ENCODE data around the gene SF3B2. TPM values are rescaled to one million over a fixed set of nuclear protein-coding genes. Genes with fewer than 3 reads are reported as not detected.

The SF3B2 gene
- total RNA-seq, 1 experiment from 2014 or later, result 300 TPM

DNA sequence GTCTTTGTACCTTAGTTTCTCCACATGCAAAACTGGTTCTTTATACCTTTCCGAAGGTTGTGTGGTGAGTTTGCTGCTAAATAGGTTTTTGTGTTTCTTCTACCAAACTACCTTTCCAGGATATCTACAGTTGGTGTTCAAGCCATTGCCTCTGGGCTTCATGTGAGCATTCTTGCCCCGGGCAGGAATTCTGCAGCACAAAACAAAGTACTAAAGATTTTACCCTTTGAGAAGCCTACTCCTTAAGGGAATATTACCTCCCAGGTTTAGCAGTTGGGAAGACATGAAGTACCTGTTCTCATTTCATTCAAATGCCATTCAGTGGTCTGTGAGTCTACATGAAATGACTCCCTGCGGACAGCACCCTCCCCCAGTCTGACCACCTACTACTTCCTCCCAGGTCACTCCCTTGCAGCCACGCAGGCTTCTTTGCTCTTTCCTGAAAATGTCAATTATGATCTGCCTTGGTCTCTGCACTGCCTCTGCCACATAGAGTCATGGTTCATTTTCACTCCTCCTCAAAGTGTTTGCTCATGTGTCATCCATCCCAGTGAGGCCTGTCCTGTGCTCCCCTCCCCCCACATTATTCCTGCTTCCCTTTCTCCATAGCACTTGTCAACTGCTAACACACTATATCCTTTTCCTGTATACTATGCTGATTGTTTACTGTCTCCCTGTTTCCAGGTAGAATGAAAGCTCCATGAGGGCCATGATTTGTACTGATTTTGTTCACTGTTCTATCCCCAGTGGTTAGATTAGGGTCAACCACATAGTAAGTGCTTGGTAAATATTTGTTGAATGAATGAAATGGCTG, 54.8 kb downstream of the SF3B2 start:
- Histone ChIP-seq H3K9me2 (ENCODE audit: insufficient read depth) (no peaks in the 10 kb centered on the region), H4K20me1 (ENCODE audit: insufficient read depth) (no peaks in the 10 kb centered on the region), H3K27me3 (ENCODE audit: insufficient read depth, low read length) (no peaks in the 10 kb centered on the region), H3K27ac (ENCODE audit: low read depth, low read length) (no peak overlapping the region), H3K79me2 (ENCODE audit: insufficient read depth, low read length) (0 out of 2 replicates have a peak, but pooled peaks cover 3% of the 10 kb centered on the region), H3K4me3 (replicated peaks in 1 of 2; ENCODE audit: low read depth in 1 of 2, low read length in 2 of 2) (no peak overlapping the region), H3K4me2 (ENCODE audit: low read length) (0 out of 2 replicates have a peak overlapping the region, but pooled peaks have one; percentile 2), H2AFZ (ENCODE audit: low read depth, low read length, poor library complexity, severe bottlenecking) (no peak overlapping the region), H3K9ac (ENCODE audit: low read length) (no peak overlapping the region), H3K4me1 (ENCODE audit: control insufficient read depth in 1 of 2, insufficient read depth in 2 of 2, low read length in 2 of 2) (peaks cover 9 to 30% of the 10 kb centered on the region in 2 experiments), H3K9me3 (ENCODE audit: control insufficient read depth in 1 of 2, insufficient read depth in 1 of 2, low read depth in 1 of 2, low read length in 2 of 2) (no peaks in the 10 kb centered on the region), H3K36me3 (ENCODE audit: control insufficient read depth in 1 of 2, insufficient read depth in 2 of 2, low read length in 2 of 2) (no peaks in the 10 kb centered on the region)
- ChIA-PET RAD21 (ENCODE audit: low non-redundant PET in 1 of 2, low total read pairs in 2 of 2, uncharacterized antibody in 2 of 2, unreplicated experiment in 2 of 2) (no interaction called here), POLR2A (no interaction called here), CTCF (no interaction called here)
- TF ChIP-seq, protein P1, sequence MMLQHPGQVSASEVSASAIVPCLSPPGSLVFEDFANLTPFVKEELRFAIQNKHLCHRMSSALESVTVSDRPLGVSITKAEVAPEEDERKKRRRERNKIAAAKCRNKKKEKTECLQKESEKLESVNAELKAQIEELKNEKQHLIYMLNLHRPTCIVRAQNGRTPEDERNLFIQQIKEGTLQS (IDR thresholded peaks at IDR 0.05), result no peak
- TF ChIP-seq CTCF (IDR thresholded peaks at IDR 0.05 in 2 of 3, conservative IDR thresholded peaks at IDR 0.05 in 1 of 3; ENCODE audit: borderline replicate concordance in 1 of 3, insufficient read depth in 1 of 3, low read depth in 2 of 3, low read length in 2 of 3) (no peak), ZNF274 (IDR thresholded peaks at IDR 0.05; ENCODE audit: low read depth, low read length) (no peak)
- no peak for DNase-seq (ENCODE audit: low read depth, low spot score)
- BruUV-seq (replicated peaks), result no TSS peak
- intact Hi-C loops (cut with micrococcal nuclease), result no loop called here
- ATAC-seq, result no peak
